ENCODE measurements around the gene CDK11B.
A peak's percentile ranks its signal among the peaks of the same experiment; 100 is the strongest.

Gene CDK11B

GRCh38 chr1:1627261-1627828, 31.5 kb downstream of the CDK11B start:
- no peak for DNase-seq

GRCh38 chr1:1626207-1627141, 32.3 kb downstream of the CDK11B start:
- no peak for DNase-seq

DNA sequence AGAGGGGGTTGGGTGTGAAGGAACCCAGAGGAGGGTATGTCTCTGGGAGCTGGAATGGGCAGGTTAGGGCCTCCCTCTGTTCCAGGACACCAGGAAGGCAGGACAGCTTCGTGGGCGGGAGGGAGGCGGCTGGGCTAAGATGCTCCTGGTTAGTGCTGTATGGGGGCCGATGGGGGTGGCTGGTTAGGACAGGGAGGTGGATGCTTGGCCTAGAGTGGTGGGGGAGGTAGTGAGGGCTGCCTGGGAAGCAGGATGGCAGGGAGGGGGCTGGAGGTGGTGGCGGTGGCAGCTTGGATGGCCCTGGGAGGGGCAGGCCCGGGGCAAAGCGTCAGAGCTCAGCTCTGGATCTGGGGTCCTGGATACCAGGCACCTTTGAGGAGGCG, 33.0 kb downstream of the CDK11B start:
- DNase-seq: no peak

- no peak for DNase-seq
These were observed 33.4 kb downstream of the CDK11B start for GRCh38 chr1:1625404-1625775.

DNA sequence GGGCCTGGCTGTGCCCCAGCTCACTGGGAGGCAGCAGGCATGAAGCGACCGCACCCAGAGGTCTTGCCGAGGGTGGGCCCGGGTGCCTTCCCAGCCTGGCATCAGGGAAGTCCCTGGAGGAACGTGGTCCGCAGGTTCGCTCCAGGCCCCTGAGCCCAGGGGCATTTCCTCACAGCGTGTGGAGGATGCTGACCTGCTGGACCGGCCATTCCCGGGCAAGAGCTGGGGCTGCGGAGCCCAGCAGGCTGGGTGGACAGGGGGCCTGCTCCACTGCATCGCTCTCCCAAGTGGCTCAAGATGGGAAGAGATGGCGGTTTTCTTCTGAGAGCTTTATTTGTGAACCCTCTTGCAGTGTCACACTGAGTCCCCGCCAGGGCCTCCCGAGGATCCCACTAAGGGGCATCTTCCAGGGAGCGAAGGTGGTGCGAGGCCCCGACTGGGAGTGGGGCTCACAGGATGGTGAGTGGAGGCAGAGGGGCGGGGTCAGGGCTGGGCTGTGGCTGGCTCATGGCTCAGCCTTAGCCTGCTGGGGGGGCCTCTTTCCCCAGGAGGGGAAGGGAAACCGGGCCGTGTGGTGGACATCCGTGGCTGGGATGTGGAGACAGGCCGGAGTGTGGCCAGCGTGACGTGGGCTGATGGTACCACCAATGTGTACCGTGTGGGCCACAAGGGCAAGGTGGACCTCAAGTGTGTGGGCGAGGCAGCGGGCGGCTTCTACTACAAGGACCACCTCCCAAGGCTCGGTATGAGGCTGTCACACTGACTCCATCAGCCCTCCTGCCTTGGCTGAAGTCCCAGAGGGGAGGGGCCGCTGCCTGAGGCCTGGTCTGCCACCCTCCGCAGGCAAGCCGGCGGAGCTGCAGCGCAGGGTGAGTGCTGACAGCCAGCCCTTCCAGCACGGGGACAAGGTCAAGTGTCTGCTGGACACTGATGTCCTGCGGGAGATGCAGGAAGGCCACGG, 34.1 kb downstream of the CDK11B start:
- no peak for DNase-seq

DNA sequence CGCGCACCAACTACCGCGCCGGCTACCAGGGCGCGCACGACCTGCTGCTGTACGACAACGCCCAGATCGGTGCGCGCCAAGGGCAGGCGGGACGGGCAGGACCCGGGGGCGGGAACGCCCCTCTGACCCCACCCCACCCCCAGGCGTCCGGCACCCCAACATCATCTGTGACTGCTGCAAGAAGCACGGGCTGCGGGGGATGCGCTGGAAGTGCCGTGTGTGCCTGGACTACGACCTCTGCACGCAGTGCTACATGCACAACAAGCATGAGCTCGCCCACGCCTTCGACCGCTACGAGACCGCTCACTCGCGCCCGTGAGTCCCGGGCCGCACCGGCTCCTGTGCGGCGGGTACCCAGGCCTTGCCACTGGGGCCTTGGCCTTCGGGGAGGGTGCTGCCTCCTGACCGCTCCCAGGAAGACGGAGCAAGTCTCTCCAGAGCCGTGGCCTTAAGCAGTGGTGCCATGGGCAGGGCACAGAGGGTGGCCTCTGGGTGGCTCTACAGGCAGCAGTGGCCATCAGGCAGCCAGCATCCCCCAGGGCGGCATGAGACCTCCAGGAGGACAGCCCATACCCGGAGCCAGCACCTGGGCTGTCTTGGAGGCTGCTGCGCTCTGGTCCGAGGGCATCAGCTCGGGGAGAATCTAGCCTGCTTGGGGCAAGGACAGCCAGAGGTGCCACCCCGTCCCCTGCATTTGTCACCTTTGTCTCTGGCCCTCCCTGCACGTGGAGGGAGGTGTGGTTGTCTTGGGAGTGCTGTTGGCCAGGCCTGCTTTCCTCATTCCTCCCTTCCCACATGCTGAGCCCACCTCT, 35.0 kb downstream of the CDK11B start:
- no peak for DNase-seq

DNA sequence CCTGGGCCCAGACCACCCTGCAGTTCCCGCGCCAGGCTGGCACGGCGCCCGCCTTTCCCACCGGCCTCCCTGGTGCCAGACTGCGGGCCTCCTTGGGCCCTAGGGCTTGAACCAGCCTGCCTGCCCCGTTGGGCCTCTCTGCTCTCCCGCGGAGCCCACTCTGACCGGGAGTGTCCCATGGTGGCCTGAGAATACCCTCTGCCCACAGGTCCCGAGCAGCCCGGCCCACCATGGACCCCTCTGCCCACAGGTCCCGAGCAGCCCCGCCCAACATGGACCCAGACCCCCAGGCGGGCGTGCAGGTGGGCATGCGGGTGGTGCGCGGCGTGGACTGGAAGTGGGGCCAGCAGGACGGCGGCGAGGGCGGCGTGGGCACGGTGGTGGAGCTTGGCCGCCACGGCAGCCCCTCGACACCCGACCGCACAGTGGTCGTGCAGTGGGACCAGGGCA, 35.6 kb downstream of the CDK11B start:
- DNase-seq: no peak

DNA sequence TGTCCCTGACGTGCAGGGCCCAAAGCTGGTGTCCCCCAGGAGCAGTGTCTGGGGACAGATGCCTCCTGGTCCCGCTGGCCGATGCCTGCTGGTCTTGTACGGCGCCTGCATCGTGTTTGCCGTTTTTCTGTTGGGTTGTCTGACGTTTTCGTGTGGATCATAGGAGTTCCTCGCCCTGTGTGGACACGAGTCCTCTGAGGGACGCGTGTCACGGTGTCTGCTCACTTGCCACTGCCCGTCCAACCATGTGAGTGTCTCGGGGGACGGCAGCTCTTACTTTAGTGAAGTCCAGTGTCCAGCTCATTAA, 36.1 kb downstream of the CDK11B start:
- no peak for DNase-seq

GRCh38 chr1:1622010-1622787, 36.6 kb downstream of the CDK11B start:
- DNase-seq: peak; percentile 40

GRCh38 chr1:1621173-1622009, 37.4 kb downstream of the CDK11B start:
- no peak for DNase-seq

GRCh38 chr1:1620433-1621139, 38.2 kb downstream of the CDK11B start:
- DNase-seq: no peak

DNA sequence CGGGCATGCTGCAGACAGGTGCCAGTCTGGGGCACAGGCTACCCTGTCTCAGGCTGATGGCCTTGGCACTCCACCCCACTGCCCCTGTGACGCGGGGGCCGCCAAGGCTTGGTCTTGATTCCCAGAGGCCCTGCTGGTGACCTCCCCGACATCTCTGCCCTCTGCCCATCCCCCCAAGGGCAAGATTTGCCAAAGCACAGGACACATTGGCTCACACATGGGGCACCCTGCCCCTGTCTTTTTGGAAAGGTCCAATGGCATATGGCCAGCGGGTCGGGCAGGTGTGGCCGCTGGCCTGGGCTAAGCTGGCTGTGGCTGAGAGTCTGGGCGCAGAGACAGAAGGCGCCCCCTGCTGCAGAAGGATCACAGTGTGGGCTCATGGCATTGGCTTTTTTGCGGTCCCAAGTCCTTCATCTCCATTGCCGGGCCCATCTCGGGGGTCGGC, 38.9 kb downstream of the CDK11B start:
- no peak for DNase-seq

DNA sequence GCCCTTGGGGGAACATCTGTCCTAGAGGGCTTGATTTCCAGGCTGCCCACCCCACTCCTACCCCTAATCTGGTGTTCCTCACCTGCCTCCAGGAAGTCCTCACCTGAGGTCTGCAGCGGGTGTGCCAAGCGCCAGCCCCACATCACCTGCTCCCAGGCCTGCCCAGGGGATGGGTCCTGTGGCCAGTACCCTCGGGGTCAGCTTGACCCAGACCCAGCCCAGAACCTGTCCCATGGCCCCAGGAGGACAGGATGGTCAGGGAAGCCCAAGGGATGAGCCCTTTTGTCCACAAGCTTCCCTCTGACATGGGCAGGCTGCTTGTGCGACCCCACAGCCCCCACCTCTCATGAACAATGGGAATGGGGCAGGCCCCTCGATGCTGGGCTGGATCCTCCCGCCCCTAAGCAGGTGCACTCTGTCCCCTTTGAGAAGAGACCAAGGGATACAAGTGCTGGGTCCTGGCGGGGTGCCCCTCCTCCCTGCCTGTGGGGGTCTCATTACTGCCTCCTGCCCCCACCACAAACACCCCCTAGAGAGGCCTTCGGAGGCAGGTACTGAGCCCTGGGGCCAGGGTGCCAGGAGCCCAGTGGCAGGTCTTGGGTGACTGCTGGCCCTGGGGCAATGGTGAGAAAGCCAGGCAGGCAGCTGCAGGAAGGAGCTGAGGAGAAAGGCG, 40.3 kb downstream of the CDK11B start:
- DNase-seq: no peak

DNA sequence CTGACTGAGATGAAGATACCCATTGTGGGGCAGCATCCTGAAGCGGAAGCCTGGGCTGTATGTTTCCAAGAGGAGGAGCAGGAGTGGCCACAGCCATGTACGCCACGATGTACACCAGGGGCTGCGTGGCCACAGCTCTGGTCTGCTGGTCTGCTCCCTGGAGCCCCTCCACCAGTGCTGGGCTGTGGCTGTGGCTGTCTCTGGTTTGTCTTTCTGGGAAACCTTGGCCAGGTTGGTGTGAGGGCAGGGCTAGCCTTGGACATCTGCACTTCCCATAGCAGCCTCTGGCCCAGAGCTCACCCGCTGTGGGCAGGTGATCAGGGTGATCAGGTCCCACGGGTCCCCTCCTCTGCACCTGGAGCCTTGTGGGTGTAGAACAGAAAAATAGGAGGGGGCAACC, 40.9 kb downstream of the CDK11B start:
- DNase-seq: no peak

- no peak for DNase-seq
These were observed 41.3 kb downstream of the CDK11B start for GRCh38 chr1:1617516-1617915.

DNA sequence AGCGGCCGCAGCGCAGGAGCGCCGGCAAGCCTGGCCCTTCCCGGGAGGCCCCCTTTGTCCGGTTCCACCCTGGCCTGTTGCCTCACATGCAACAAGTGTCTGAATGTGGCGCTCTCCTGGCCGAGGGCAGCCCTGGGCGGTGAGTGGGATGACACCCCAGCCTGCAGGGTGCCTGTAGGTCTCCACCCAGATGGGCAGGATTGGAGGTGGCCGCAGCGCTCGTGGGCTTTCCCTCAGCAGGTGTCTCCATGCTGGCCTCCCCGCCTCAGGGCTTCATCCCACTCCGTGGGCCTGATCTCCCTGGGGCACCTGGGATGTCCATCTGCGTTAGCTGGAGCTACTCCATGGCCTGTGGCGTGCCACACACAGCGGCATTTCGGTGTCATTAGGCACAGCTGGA, 42.0 kb downstream of the CDK11B start:
- DNase-seq: no peak

DNA sequence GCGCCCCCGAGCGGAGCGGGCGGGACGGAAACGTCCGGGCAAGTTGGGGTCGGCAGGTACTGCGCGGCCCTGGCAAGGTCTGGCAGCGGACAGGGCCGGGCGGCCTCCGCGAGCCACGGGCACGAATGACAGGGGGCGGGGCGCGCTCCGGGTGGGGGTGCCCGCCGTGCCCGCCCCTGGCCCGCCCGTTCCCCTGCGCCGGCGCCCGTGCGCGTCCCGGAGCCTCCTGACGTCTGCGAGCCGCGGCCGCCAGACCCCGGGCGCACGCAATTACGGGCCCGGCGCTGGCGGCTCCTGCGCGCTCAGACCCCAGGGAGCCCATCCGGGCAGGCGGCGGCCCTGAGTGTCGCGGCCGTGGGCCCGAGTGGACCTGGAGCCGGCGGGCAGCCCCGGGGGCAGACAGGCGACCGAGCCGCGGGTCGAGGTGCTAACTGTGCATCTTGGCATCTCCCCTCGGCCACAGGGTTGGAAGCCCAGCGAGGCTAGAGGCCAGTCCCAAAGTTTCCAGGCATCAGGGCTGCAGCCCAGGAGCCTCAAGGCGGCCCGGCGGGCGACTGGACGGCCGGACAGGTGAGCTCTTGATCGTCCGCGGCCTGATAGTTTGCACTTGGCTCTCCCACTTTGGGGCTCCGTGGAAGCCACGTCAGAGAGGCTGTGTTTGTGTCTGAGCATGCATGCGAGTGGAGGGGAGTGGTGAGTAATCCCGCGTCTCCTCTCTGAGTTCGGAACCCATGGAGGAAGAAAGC, 42.6 kb downstream of the CDK11B start:
- no peak for DNase-seq

GRCh38 chr1:1615256-1616044, 43.4 kb downstream of the CDK11B start, which contains the start of gene MIB2:
MIB2 (plus strand) TSS chr1:1615500; CDS start chr1:1623453, 7,953 bp downstream.
- peak; percentile 96 for DNase-seq

All from fibroblast of skin of abdomen (primary cell).